ENCODE data around the gene SEMA5A.

Gene SEMA5A

GRCh38 chr5:9103290-9103689 is 442.6 kb downstream of the SEMA5A start:
- Histone ChIP-seq H3K4me1 (ENCODE audit: insufficient read depth, low read length) (0 out of 2 replicates have a peak, but pooled peaks cover 4% of the 10 kb centered on the region), H3K9me3 (ENCODE audit: control insufficient read depth, insufficient read depth, low read length) (no peaks in the 10 kb centered on the region), H3K9ac (ENCODE audit: low read depth, low read length) (no peak overlapping the region), H3K36me3 (ENCODE audit: insufficient read depth, low read length) (no peaks in the 10 kb centered on the region)

GRCh38 chr5:9099689-9100088 is 446.2 kb downstream of the SEMA5A start:
- Histone ChIP-seq H3K4me1 (ENCODE audit: insufficient read depth, low read length) (no peaks in the 10 kb centered on the region), H3K9ac (ENCODE audit: low read depth, low read length) (no peak overlapping the region), H3K36me3 (ENCODE audit: insufficient read depth, low read length) (no peaks in the 10 kb centered on the region), H3K9me3 (ENCODE audit: control insufficient read depth, insufficient read depth, low read length) (no peaks in the 10 kb centered on the region)

- no peak overlapping the region for H3K9ac ChIP-seq (ENCODE audit: low read depth, low read length)
- H3K4me1 ChIP-seq (ENCODE audit: insufficient read depth, low read length): no peaks in the 10 kb centered on the region
- no peaks in the 10 kb centered on the region for H3K9me3 ChIP-seq (ENCODE audit: control insufficient read depth, insufficient read depth, low read length)
- H3K36me3 ChIP-seq (ENCODE audit: insufficient read depth, low read length): no peaks in the 10 kb centered on the region
Observed at GRCh38 chr5:9098990-9099389, 446.9 kb downstream of the SEMA5A start.

GRCh38 chr5:9094582-9094981 is 451.3 kb downstream of the SEMA5A start:
- Histone ChIP-seq H3K36me3 (ENCODE audit: insufficient read depth, low read length) (no peaks in the 10 kb centered on the region), H3K4me1 (ENCODE audit: insufficient read depth, low read length) (no peaks in the 10 kb centered on the region), H3K9ac (ENCODE audit: low read depth, low read length) (no peak overlapping the region), H3K9me3 (ENCODE audit: control insufficient read depth, insufficient read depth, low read length) (no peaks in the 10 kb centered on the region)

GRCh38 chr5:9091896-9092662 is 453.8 kb downstream of the SEMA5A start:
- H3K36me3 ChIP-seq (ENCODE audit: insufficient read depth, low read length): no peaks in the 10 kb centered on the region
- H3K9me3 ChIP-seq (ENCODE audit: control insufficient read depth, insufficient read depth, low read length): no peaks in the 10 kb centered on the region
- H3K9ac ChIP-seq (ENCODE audit: low read depth, low read length): no peak overlapping the region
- H3K4me1 ChIP-seq (ENCODE audit: insufficient read depth, low read length): no peaks in the 10 kb centered on the region

GRCh38 chr5:9090381-9091026 is 455.4 kb downstream of the SEMA5A start:
- no peaks in the 10 kb centered on the region for H3K9me3 ChIP-seq (ENCODE audit: control insufficient read depth, insufficient read depth, low read length)
- H3K9ac ChIP-seq (ENCODE audit: low read depth, low read length): no peak overlapping the region
- H3K4me1 ChIP-seq (ENCODE audit: insufficient read depth, low read length): no peaks in the 10 kb centered on the region
- H3K36me3 ChIP-seq (ENCODE audit: insufficient read depth, low read length): no peaks in the 10 kb centered on the region

GRCh38 chr5:9089893-9090292 is 456.0 kb downstream of the SEMA5A start:
- no peak overlapping the region for H3K9ac ChIP-seq (ENCODE audit: low read depth, low read length)
- H3K4me1 ChIP-seq (ENCODE audit: insufficient read depth, low read length): no peaks in the 10 kb centered on the region
- no peaks in the 10 kb centered on the region for H3K9me3 ChIP-seq (ENCODE audit: control insufficient read depth, insufficient read depth, low read length)
- H3K36me3 ChIP-seq (ENCODE audit: insufficient read depth, low read length): no peaks in the 10 kb centered on the region

GRCh38 chr5:9082996-9083395 is 462.9 kb downstream of the SEMA5A start:
- Histone ChIP-seq H3K4me1 (ENCODE audit: insufficient read depth, low read length) (no peaks in the 10 kb centered on the region), H3K36me3 (ENCODE audit: insufficient read depth, low read length) (no peaks in the 10 kb centered on the region), H3K9me3 (ENCODE audit: control insufficient read depth, insufficient read depth, low read length) (no peaks in the 10 kb centered on the region), H3K9ac (ENCODE audit: low read depth, low read length) (no peak overlapping the region)

- H3K9me3 ChIP-seq (ENCODE audit: control insufficient read depth, insufficient read depth, low read length): no peaks in the 10 kb centered on the region
- H3K36me3 ChIP-seq (ENCODE audit: insufficient read depth, low read length): no peaks in the 10 kb centered on the region
- H3K4me1 ChIP-seq (ENCODE audit: insufficient read depth, low read length): no peaks in the 10 kb centered on the region
- H3K9ac ChIP-seq (ENCODE audit: low read depth, low read length): no peak overlapping the region
Observed at GRCh38 chr5:9072701-9073100, 473.2 kb downstream of the SEMA5A start.

- no peaks in the 10 kb centered on the region for H3K9me3 ChIP-seq (ENCODE audit: control insufficient read depth, insufficient read depth, low read length)
- no peaks in the 10 kb centered on the region for H3K4me1 ChIP-seq (ENCODE audit: insufficient read depth, low read length)
- no peaks in the 10 kb centered on the region for H3K36me3 ChIP-seq (ENCODE audit: insufficient read depth, low read length)
- H3K9ac ChIP-seq (ENCODE audit: low read depth, low read length): no peak overlapping the region
Observed at GRCh38 chr5:9071524-9071923, 474.4 kb downstream of the SEMA5A start.

- H3K9ac ChIP-seq (ENCODE audit: low read depth, low read length): no peak overlapping the region
- no peaks in the 10 kb centered on the region for H3K4me1 ChIP-seq (ENCODE audit: insufficient read depth, low read length)
- H3K9me3 ChIP-seq (ENCODE audit: control insufficient read depth, insufficient read depth, low read length): no peaks in the 10 kb centered on the region
- no peaks in the 10 kb centered on the region for H3K36me3 ChIP-seq (ENCODE audit: insufficient read depth, low read length)
Observed at GRCh38 chr5:9071074-9071473, 474.8 kb downstream of the SEMA5A start.

- no peak overlapping the region for H3K9ac ChIP-seq (ENCODE audit: low read depth, low read length)
- no peaks in the 10 kb centered on the region for H3K9me3 ChIP-seq (ENCODE audit: control insufficient read depth, insufficient read depth, low read length)
- no peaks in the 10 kb centered on the region for H3K36me3 ChIP-seq (ENCODE audit: insufficient read depth, low read length)
- no peaks in the 10 kb centered on the region for H3K4me1 ChIP-seq (ENCODE audit: insufficient read depth, low read length)
Observed at GRCh38 chr5:9069650-9070049, 476.2 kb downstream of the SEMA5A start.

- Histone ChIP-seq H3K36me3 (ENCODE audit: insufficient read depth, low read length) (no peaks in the 10 kb centered on the region), H3K9ac (ENCODE audit: low read depth, low read length) (no peak overlapping the region), H3K4me1 (ENCODE audit: insufficient read depth, low read length) (no peaks in the 10 kb centered on the region), H3K9me3 (ENCODE audit: control insufficient read depth, insufficient read depth, low read length) (no peaks in the 10 kb centered on the region)
Observed at GRCh38 chr5:9067154-9067553, 478.7 kb downstream of the SEMA5A start.

GRCh38 chr5:9066349-9066748 is 479.5 kb downstream of the SEMA5A start:
- Histone ChIP-seq H3K9me3 (ENCODE audit: control insufficient read depth, insufficient read depth, low read length) (no peaks in the 10 kb centered on the region), H3K36me3 (ENCODE audit: insufficient read depth, low read length) (no peaks in the 10 kb centered on the region), H3K4me1 (ENCODE audit: insufficient read depth, low read length) (no peaks in the 10 kb centered on the region), H3K9ac (ENCODE audit: low read depth, low read length) (no peak overlapping the region)

- no peaks in the 10 kb centered on the region; the same call in 1 of the 2 replicates for H3K4me1 ChIP-seq (ENCODE audit: insufficient read depth, low read length)
- no peaks in the 10 kb centered on the region for H3K9me3 ChIP-seq (ENCODE audit: control insufficient read depth, insufficient read depth, low read length)
- H3K9ac ChIP-seq (ENCODE audit: low read depth, low read length): no peak overlapping the region
- no peaks in the 10 kb centered on the region for H3K36me3 ChIP-seq (ENCODE audit: insufficient read depth, low read length)
Observed at GRCh38 chr5:9063615-9064245, 482.1 kb downstream of the SEMA5A start.

Measured in ES-I3 (cell line).